Chondrocyte (in vitro differentiated cells): ENCODE data around the gene CCDC116. TPM values are rescaled to one million over a fixed set of nuclear protein-coding genes. Genes with fewer than 3 reads are reported as not detected.

Source experiments
- DNase-seq: peaks from one replicate; pipeline ENCODE4 v3.0.0; 2021; ENCODE audit warnings: mixed read lengths, low spot score
- H3K27ac Mint-ChIP-seq: one replicate; pipeline ENCODE4 v1.8.0; 2021; ENCODE audit warnings: mild to moderate bottlenecking, moderate library complexity, mixed read lengths; ENCODE audit not compliant: unreplicated experiment
- H3K27me3 Mint-ChIP-seq: 2 replicates; pipeline ENCODE4 v1.8.0; 2021; ENCODE audit warnings: low read depth, mixed read lengths
- H3K36me3 Mint-ChIP-seq: 2 replicates; pipeline ENCODE4 v1.8.0; 2021; ENCODE audit warnings: low read depth, mixed read lengths
- H3K4me1 Mint-ChIP-seq: 2 replicates; pipeline ENCODE4 v1.8.0; 2021; ENCODE audit warnings: low read depth, mild to moderate bottlenecking, mixed read lengths
- H3K4me3 Mint-ChIP-seq: one replicate; pipeline ENCODE4 v1.8.0; 2021; ENCODE audit warnings: mild to moderate bottlenecking, moderate library complexity, mixed read lengths; ENCODE audit not compliant: unreplicated experiment
- H3K9me3 Mint-ChIP-seq: 2 replicates; pipeline ENCODE4 v1.8.0; 2021; ENCODE audit warnings: low read depth, mixed read lengths
- microRNA-seq: library from miRNA; unstranded; fragments of <30 nt; microRNA quantifications from one replicate; pipeline ENCODE4 v1.2.0, GENCODE V29; 2020; ENCODE audit warnings: borderline number of aligned reads
- total RNA-seq: library from RNA; stranded (reverse); gene quantifications from 3 replicates; pipeline ENCODE4 v1.2.1, GENCODE V29; 2021
- TF ChIP-seq, protein P1 (sequence below): fragments of 200-600 bp; sonication (generic); IDR thresholded peaks from 2 replicates; pipeline ENCODE4 v1.5.0; 2021; ENCODE audit warnings: antibody characterized with exemption, mild to moderate bottlenecking, moderate library complexity

The CCDC116 gene
- total RNA-seq, 1 donor from 2014 or later, result 0.47 TPM

DNA sequence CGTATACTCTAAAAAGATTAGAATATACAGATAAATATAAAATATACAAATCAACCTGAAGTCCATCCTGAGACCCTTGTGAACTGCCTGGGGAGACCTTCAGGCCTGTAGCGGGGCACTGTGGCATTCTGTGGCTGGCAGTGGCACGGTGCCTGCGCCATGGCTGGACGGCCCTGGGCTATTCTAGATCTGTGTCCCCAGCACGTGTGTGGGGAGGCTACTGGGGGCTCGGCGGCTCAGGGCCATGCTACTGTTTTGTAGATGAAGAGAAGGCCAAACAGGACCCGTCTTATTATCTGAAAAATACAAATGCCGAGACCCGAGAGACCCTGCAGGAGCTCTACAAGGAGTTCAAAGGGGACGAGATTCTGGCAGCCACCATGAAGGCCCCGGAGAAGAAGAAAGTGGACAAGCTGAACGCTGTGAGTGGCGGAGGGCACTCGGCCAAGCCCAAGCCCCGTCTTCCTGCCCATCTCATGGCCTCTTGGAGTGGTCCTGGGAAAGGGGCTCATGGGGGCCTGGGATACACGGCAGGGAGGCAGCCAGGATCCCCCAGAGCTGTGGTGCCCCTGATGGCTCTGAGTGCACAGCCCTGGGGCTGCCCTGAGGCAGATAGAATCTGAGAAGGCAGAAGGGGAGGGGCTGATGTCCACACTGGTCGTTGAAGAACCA is 52.1 kb downstream of the CCDC116 start:
- Mint-ChIP-seq H3K27me3 (no peaks in the 10 kb centered on the region), H3K36me3 (peaks cover 3% of the 10 kb centered on the region), H3K27ac (no peak overlapping the region), H3K4me3 (no peak overlapping the region), H3K9me3 (no peaks in the 10 kb centered on the region), H3K4me1 (no peaks in the 10 kb centered on the region)
- TF ChIP-seq, protein P1, sequence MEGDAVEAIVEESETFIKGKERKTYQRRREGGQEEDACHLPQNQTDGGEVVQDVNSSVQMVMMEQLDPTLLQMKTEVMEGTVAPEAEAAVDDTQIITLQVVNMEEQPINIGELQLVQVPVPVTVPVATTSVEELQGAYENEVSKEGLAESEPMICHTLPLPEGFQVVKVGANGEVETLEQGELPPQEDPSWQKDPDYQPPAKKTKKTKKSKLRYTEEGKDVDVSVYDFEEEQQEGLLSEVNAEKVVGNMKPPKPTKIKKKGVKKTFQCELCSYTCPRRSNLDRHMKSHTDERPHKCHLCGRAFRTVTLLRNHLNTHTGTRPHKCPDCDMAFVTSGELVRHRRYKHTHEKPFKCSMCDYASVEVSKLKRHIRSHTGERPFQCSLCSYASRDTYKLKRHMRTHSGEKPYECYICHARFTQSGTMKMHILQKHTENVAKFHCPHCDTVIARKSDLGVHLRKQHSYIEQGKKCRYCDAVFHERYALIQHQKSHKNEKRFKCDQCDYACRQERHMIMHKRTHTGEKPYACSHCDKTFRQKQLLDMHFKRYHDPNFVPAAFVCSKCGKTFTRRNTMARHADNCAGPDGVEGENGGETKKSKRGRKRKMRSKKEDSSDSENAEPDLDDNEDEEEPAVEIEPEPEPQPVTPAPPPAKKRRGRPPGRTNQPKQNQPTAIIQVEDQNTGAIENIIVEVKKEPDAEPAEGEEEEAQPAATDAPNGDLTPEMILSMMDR, result no peak
- no peak for DNase-seq

DNA sequence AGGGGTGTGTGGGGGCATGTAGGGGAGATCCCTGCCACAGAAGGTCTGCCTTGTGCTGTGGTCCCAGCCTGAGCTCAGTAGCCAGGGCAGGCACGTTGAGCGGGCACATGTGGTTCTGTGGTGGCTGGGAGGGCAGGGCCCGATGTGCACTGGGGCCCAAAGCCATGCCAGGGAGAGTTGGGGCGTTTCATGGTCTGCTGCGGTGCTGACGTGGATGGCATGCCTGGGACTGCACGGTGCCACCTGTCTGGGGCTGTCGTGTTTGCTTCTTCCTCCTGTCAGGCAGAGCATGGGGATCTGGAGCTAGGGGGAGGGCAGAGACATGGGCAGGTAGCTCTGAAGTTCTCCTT is 52.6 kb downstream of the CCDC116 start:
- TF ChIP-seq, protein P1, result no peak
- H3K4me1 Mint-ChIP-seq, result no peaks in the 10 kb centered on the region
- peaks cover 6% of the 10 kb centered on the region for H3K36me3 Mint-ChIP-seq
- DNase-seq, result no peak
- no peak overlapping the region for H3K27ac Mint-ChIP-seq
- no peaks in the 10 kb centered on the region for H3K27me3 Mint-ChIP-seq
- no peak overlapping the region for H3K4me3 Mint-ChIP-seq
- no peaks in the 10 kb centered on the region for H3K9me3 Mint-ChIP-seq

DNA sequence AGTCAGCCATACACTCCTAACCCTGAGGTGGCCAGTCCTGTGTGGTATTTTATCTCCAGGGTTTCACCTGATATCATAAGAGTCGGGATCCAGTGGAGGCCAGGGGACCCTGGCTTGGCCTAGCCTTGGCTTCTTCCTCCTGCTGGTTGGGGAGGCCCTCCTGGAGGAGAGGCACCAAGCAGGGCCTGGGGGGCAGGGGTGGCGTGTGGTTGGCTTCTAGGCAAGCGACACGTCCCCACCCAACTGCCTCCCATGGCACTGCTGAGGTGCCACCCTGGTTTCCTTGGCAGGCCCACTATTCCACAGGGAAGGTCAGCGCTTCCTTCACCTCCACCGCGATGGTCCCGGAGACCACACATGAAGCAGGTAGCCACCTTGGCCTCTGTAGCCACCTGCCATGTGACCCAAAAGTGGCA is 53.6 kb downstream of the CCDC116 start:
- H3K9me3 Mint-ChIP-seq, result no peaks in the 10 kb centered on the region
- TF ChIP-seq, protein P1, result no peak
- DNase-seq, result no peak
- H3K36me3 Mint-ChIP-seq, result peaks cover 8% of the 10 kb centered on the region
- peaks cover 4% of the 10 kb centered on the region for H3K4me1 Mint-ChIP-seq
- H3K4me3 Mint-ChIP-seq, result no peak overlapping the region
- H3K27ac Mint-ChIP-seq, result no peak overlapping the region
- no peaks in the 10 kb centered on the region for H3K27me3 Mint-ChIP-seq

Small RNA genes within 50 kb of the gene (microRNA-seq; reads per million reads assigned to microRNA genes)
- gene MIR130B, result 2,248 reads per million, percentile 86 among the genes with 10 or more reads in this experiment
- gene MIR301B, result 36.6 reads per million, percentile 46 among the genes with 10 or more reads in this experiment

Other genes starting within 250 kb of the CCDC116 start
- gene RIMBP3B, start 249.0 kb upstream of the CCDC116 start, total RNA-seq, result 0.15 to 0.67 TPM (median 0.27 TPM) in 3 replicates
- 4.3 to 4.9 TPM (median 4.5 TPM) in 3 replicates for gene HIC2, start 215.4 kb upstream of the CCDC116 start, total RNA-seq
- 0.49 to 1.7 TPM (median 1.5 TPM) in 3 replicates for gene TMEM191C, start 165.4 kb upstream of the CCDC116 start, total RNA-seq
- 0.22 to 0.75 TPM (median 0.38 TPM) in 3 replicates for gene RIMBP3C, start 81.3 kb upstream of the CCDC116 start, total RNA-seq
- 53.2 to 57.5 TPM (median 53.7 TPM) in 3 replicates for gene UBE2L3, start 65.0 kb upstream of the CCDC116 start, total RNA-seq
- 13.3 to 14.6 TPM (median 14.6 TPM) in 3 replicates for gene YDJC, start 2.7 kb upstream of the CCDC116 start, total RNA-seq
- gene SDF2L1, start 9.5 kb downstream of the CCDC116 start, total RNA-seq, result 21.2 to 28.4 TPM (median 26.0 TPM) in 3 replicates
- 36.0 to 46.6 TPM (median 36.8 TPM) in 3 replicates for gene PPIL2, start 33.3 kb downstream of the CCDC116 start, total RNA-seq
- gene YPEL1, start 103.0 kb downstream of the CCDC116 start, total RNA-seq, result 2.6 to 6.0 TPM (median 5.4 TPM) in 3 replicates
- gene MAPK1, start 234.9 kb downstream of the CCDC116 start, total RNA-seq, result 139 to 157 TPM (median 156 TPM) in 3 replicates